Measurements from ENCODE around the gene KRI1.

The KRI1 gene

DNA sequence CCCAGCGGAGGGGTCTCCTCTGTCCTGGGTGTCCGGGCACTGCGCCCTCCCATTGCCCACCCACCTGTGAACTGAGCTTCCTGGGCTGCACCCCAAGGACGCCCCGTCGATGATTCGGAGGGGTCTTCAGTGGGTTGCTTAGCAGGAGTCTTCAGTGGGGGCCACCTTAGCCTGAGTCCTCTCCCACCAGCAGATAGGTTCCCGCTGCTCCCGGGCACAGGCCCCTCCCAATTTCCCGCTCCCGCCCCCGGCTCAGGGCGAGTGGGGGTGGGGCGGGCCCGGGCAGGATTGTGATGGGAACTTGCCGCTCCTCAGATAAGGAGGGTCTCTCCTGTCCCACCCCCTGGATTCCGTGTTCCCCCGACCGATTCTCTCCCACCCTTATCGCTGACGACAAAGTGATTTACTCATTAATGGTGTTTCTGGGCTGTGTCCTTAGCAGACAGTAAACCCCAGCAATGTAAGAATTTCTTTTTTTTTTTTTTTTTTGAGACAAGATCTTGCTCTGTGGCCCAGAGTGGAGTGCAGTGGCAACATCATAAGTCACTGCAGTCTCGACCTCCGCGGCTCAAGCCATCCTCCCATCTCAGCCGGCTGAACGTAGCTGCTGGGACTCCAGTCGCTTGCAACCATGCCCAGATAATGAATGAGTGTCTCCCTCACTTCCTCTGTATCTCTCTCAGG, 47.9 kb downstream of the KRI1 start:
- no peak for DNase-seq (ENCODE audit: low read depth)

DNA sequence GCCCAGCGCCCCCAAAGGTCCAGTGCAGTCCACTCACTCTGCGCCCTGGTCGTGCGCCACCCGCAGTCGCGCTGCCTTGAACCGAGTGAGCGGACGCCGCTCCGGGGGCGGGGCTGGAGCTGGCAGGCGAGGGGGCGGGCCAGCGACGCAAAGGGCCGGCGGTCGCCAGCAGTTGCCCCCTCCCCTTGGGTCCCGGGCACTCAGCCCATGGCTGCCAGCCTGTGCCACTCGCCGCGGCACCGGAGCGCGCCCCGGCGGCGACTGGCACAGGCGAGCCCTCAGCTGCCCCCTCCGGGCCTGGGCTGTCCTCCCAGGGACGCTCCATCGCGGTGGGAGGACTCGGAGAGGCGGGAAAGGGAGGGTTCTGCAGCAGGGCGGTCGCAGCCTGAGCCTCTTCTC, 48.5 kb downstream of the KRI1 start, which contains the start of gene S1PR5:
Gene S1PR5, minus strand, starts transcription at position 87 of the 399 bp plus-strand sequence. CDS start 2,436 bp downstream, outside the sequence.
- DNase-seq (ENCODE audit: low read depth) = no peak

DNA sequence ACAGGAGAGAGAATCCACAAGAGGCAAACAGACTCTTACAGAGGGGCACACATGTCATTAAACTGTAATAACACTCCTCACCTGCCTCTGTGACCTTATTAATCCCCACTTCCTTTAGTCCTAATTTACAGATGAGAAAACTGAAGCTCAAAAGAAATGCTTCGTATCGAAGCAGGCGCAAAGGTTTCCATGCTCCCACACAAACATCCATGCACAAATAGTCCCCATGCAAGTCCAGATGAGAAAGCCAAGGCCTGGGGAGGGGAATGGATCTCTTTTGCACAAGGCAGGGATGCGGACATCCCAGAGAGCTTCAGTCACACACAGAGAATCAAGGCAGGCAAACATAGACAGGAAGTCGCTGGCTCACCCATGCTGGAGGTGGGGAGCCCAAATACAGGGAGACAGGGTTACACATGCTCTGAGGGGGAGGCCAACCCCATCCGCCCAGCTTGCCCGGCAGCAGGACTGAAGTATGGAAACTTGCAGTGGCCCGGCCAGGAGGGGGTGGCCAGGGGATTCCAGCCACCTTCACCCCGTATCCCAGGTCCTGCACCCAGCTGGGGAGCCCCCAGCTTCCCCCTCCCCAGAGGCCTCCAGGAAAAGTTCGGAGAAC, 49.0 kb downstream of the KRI1 start:
- DNase-seq (ENCODE audit: low read depth) = no peak

DNA sequence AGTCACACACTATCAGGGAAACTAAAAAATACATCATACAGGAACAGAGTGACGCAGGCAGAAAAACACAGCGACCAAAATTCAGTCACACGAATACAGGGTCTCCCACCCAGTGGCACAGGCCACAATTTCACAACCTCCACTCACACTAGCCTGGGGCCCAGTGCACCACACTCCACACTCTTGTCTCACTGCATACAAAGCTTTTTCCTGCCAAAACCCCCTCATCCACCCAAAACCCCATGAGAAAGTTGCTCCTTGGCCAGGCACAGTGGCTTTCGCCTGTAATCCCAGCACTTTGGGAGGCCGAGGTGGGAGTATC, 49.8 kb downstream of the KRI1 start:
- no peak for DNase-seq (ENCODE audit: low read depth)

DNA sequence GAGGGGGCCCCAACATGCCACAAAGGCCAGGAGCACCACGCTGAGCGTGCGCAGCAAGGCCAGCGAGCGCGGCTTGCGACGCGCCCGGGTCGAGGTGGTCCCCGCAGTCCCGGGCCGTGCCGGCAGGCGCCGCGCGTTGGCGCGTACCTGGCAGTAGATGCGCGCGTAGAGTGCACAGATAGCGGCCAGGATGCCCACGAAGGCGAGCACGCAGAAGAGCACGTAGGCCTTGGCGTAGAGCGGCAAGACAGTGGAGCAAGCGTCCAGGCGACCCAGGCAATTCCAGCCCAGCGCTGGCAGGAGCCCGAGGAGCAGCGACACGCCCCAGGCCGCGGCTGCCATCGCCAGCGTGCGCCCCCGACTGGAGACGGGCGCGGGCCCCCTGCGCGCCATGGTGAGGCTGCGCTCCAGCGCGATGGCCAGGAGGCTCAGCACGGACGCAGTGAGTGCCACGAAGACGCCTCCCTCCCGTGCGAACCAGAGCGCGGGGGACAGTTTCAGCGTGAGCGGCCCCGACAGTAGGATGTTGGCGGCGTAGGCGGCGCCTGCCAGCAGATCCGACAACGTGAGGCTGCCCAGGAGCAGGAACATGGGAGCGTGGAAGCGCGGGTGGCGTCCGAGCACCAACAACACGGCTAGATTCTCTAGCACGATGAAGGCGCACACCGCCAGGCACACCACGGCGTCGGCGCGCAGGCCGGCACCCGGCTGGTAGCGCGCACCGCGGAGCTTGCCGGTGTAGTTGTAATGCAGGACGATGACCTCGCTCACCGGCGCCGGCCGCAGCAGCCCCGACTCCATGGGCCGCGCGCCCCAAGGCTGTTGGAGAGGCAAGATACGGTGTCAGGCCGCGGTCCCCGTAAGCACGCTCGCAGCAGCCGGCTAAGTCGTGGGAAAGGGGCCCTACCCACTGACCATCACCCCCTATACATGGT, 51.3 kb downstream of the KRI1 start:
- peak; percentile 12 for DNase-seq (ENCODE audit: low read depth)

DNA sequence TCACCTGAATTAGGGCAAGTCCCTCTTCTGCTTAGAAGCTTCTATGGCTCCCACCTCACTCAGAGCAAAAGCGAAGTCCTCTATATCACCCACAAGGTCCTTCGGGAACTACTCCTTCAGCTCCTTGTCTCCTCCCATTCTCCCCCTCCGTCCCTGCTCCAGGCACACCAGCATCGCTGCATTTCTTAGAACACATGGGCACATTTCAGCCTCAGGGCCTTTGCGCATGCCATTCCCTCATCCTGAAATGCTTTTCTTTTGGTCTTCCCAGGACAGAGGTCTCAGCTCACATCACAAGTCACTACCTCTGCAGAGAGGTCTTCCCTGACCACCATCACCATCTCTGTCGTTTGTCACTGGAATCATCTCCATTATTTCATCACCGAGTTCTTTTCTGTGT, 52.6 kb downstream of the KRI1 start:
- no peak for DNase-seq (ENCODE audit: low read depth)

DNA sequence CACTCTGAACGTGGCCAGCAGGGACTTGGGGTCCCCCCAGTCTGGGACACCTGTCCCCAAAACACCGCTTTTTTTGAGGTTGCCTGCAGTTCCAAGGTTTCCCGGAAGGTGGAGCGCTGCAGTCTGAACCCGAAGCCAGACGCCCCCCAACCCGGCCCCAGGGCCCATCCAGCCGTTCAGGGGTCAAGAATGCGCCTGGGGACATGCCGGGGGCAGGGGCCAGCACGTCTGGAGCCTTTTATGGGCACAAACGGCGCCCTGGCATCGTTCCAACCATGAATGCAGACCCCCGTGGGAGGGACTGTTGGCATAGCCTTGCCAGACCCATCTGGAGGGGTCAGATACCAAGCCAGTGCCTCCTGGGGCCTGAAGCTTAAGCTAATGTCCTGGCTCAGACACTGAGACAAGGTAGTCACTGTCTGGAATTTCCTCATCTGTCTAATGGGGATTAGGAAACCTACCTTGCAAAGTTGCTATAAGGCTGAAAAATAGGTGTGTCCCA, 55.5 kb downstream of the KRI1 start:
- peak; percentile 32 for DNase-seq (ENCODE audit: low read depth)

DNA sequence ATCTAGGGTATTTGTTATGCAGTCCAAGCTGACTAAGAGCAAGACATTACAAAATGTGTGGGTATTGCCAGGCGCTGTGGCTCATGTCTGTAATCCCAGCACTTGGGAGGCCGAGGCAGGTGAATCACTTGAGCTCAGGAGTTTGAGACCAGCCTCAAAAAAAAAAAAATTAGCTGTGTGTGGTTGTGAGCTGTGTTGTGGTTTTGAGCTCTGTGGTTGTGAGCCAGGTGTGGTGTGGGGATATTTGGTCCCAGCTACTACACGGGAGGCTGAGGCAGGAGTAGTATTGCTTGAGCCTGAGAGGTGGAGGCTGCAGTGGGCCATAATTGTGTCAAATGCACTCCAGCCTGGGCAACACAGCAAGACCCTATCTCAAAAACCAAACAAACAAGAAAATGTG, 57.1 kb downstream of the KRI1 start:
- no peak for DNase-seq (ENCODE audit: low read depth)

DNA sequence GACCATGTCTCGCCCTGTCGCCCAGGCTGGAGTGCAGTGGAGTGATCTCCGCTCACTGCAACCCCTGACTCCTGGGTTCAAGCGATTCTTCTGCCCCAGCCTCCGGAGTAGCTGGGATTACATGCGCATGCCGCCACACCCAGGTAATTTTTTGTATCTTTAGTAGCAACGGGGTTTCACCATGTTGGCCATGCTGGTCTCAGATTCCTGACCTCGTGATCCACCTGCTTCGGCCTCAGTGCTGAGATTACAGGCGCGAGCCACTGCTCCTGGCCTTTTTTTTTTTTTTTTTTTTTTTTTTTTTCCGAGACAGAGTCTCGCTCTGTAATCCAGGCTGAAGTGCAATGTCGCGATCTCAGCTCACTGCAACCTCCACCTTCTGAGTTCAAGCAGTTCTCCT, 57.8 kb downstream of the KRI1 start:
- no peak for DNase-seq (ENCODE audit: low read depth)

DNA sequence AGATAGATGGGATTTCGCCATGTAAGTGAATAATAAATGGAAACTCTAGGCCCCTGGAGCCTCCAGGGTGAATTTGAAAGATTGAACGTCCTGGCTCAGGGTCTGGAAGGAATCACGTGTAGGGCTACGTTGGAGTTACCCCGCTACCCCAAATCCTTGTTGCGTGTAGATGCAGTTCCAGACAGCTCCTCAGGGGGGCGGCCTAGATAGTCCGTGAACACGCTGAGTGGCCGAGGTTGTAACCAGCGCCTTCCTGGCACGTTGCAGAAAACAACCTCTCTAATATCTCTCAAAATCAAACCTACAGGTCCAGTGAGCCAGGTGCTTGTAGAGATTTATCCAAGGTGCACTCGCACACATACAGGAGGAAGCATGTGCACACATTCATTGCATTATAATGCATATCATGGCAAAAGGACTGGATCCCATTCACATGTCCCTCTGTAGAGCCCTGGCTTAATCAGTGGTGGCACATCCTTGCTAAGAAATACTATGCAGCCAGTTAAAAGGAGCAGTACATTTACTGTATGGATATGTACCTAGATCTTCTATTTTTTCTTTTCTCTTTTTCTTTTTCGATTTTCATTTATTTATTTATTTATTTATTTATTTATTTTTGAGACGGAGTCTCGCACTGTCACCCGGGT, 60.1 kb downstream of the KRI1 start:
- DNase-seq (ENCODE audit: low read depth) = peak; percentile 59
